ENCODE data around the gene CAPN9.

CAPN9 gene

GRCh38 chr1:230735447-230735846, 11.7 kb upstream of the CAPN9 start:
- no peak for TF ChIP-seq TAF1 (IDR thresholded peaks at IDR 0.05; ENCODE audit: low read depth)
- TF ChIP-seq NFIC (IDR thresholded peaks at IDR 0.05), result no peak
- no peak for TF ChIP-seq EP300 (IDR thresholded peaks at IDR 0.05; ENCODE audit: borderline replicate concordance)
- TF ChIP-seq REST (IDR thresholded peaks at IDR 0.05; ENCODE audit: low read depth), result no peak
- no peak for TF ChIP-seq RAD21 (IDR thresholded peaks at IDR 0.05; ENCODE audit: low read depth)
- no peak for TF ChIP-seq YY1 (IDR thresholded peaks at IDR 0.05; ENCODE audit: low read depth)
- TF ChIP-seq CEBPB (IDR thresholded peaks at IDR 0.05), result no peak

GRCh38 chr1:230737622-230738262, 9.4 kb upstream of the CAPN9 start:
- TF ChIP-seq TAF1 (IDR thresholded peaks at IDR 0.05; ENCODE audit: low read depth), result no peak
- TF ChIP-seq NFIC (IDR thresholded peaks at IDR 0.05), result no peak
- TF ChIP-seq TEAD4 (IDR thresholded peaks at IDR 0.05), result no peak
- no peak for TF ChIP-seq TCF12 (IDR thresholded peaks at IDR 0.05; ENCODE audit: low read depth)
- no peak for TF ChIP-seq EGR1 (IDR thresholded peaks at IDR 0.05)
- TF ChIP-seq RAD21 (IDR thresholded peaks at IDR 0.05; ENCODE audit: low read depth), result no peak
- no peak for TF ChIP-seq CEBPB (IDR thresholded peaks at IDR 0.05)

GRCh38 chr1:230739564-230740290, 7.5 kb upstream of the CAPN9 start:
- TF ChIP-seq CREB1 (IDR thresholded peaks at IDR 0.05; ENCODE audit: low read depth) (no peak), TCF12 (IDR thresholded peaks at IDR 0.05; ENCODE audit: low read depth) (no peak), EGR1 (IDR thresholded peaks at IDR 0.05) (no peak), FOXM1 (IDR thresholded peaks at IDR 0.05; ENCODE audit: borderline replicate concordance, low read depth) (no peak), REST (IDR thresholded peaks at IDR 0.05; ENCODE audit: low read depth) (no peak), TAF1 (IDR thresholded peaks at IDR 0.05; ENCODE audit: low read depth) (no peak), ZBTB7A (IDR thresholded peaks at IDR 0.05; ENCODE audit: low read depth) (no peak), EP300 (IDR thresholded peaks at IDR 0.05; ENCODE audit: borderline replicate concordance) (no peak), YY1 (IDR thresholded peaks at IDR 0.05; ENCODE audit: low read depth) (no peak), RAD21 (IDR thresholded peaks at IDR 0.05; ENCODE audit: low read depth) (no peak), MAX (IDR thresholded peaks at IDR 0.05) (no peak), TEAD4 (IDR thresholded peaks at IDR 0.05) (no peak), CEBPB (IDR thresholded peaks at IDR 0.05) (no peak), USF1 (IDR thresholded peaks at IDR 0.05) (no peak), NFIC (IDR thresholded peaks at IDR 0.05) (no peak)

GRCh38 chr1:230743899-230744298, 3.3 kb upstream of the CAPN9 start:
- TF ChIP-seq EGR1 (IDR thresholded peaks at IDR 0.05), result no peak
- TF ChIP-seq TCF12 (IDR thresholded peaks at IDR 0.05; ENCODE audit: low read depth), result no peak
- TF ChIP-seq TAF1 (IDR thresholded peaks at IDR 0.05; ENCODE audit: low read depth), result no peak
- TF ChIP-seq CREB1 (IDR thresholded peaks at IDR 0.05; ENCODE audit: low read depth), result no peak
- TF ChIP-seq NFIC (IDR thresholded peaks at IDR 0.05), result no peak
- TF ChIP-seq YY1 (IDR thresholded peaks at IDR 0.05; ENCODE audit: low read depth), result no peak
- TF ChIP-seq RAD21 (IDR thresholded peaks at IDR 0.05; ENCODE audit: low read depth), result no peak
- TF ChIP-seq FOXM1 (IDR thresholded peaks at IDR 0.05; ENCODE audit: borderline replicate concordance, low read depth), result no peak
- no peak for TF ChIP-seq EP300 (IDR thresholded peaks at IDR 0.05; ENCODE audit: borderline replicate concordance)
- TF ChIP-seq TEAD4 (IDR thresholded peaks at IDR 0.05), result no peak
- TF ChIP-seq REST (IDR thresholded peaks at IDR 0.05; ENCODE audit: low read depth), result no peak
- no peak for TF ChIP-seq USF1 (IDR thresholded peaks at IDR 0.05)
- no peak for TF ChIP-seq CEBPB (IDR thresholded peaks at IDR 0.05)
- no peak for TF ChIP-seq ZBTB7A (IDR thresholded peaks at IDR 0.05; ENCODE audit: low read depth)
- TF ChIP-seq MAX (IDR thresholded peaks at IDR 0.05), result no peak

Data from Ishikawa (cell line).